Posterior vena cava (tissue), 2 donors: ENCODE measurements around the gene GLCE. TPM values are rescaled to one million over a fixed set of nuclear protein-coding genes. Genes with fewer than 3 reads are reported as not detected.
"Not testable (repeated sequence)": the region's sequence is repeated elsewhere in the genome, so short reads cannot be mapped to it uniquely, and the experiment has no call there.

Source experiments
- DNase-seq: peaks from one replicate; pipeline ENCODE4 v3.0.0-alpha.2; 2020; ENCODE audit warnings: low spot score
- intact Hi-C, 2 donors: fragments of 100-400 bp; cut with DNase I; formaldehyde crosslinking; loops; one replicate each; pipeline versions ENCODE4 v1.14.1 to v1.14.2; 2022 to 2023
- total RNA-seq, 2 donors: library from RNA; stranded (reverse); fragmentation: NEBNext Ultra II Directional; extraction: Animal tissue kit (Norgen Biotek cat#: 25700); gene quantifications; one replicate each; pipeline ENCODE4 v1.2.1, GENCODE V29; 2021
- donor health status: DM: yes; HTN: yes; CAD: no.
- donor health status: DM: yes; HTN: yes; CAD: no.

The GLCE gene
- total RNA-seq, 2 donors from 2014 or later: 9.5 to 11.1 TPM

- no peak for DNase-seq
- intact Hi-C loops: no loop called here
Measured at GRCh38 chr15:69133862-69134519, 26.4 kb upstream of the GLCE start.

DNA sequence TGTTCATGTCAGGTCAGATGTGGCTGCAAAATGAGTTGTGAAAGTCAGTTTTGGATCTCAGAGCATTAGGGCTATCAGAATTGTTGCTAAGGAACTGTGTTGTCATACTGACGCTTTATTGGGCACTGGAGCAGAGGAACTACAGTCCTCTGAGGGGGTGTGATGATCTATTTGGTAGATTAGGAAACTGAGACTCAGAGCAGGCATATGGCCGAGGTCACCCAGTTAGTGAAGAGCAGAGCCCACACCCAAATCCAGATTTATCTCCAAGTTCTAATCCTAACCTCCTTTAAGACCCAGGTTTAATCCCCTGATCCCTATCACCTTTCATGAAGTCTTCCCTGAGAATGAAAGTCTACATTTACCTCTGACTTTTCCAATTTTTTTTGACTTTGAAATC, 25.6 kb upstream of the GLCE start:
- DNase-seq: no peak
- intact Hi-C loops: no loop called here

- intact Hi-C loops: no loop called here
- no peak for DNase-seq
Measured at GRCh38 chr15:69135499-69135898, 24.9 kb upstream of the GLCE start.

GRCh38 chr15:69138963-69139362, 21.5 kb upstream of the GLCE start:
- intact Hi-C loops: no loop called here
- DNase-seq: no peak

GRCh38 chr15:69140306-69140705, 20.1 kb upstream of the GLCE start:
- DNase-seq: no peak
- intact Hi-C loops: no loop called here

DNA sequence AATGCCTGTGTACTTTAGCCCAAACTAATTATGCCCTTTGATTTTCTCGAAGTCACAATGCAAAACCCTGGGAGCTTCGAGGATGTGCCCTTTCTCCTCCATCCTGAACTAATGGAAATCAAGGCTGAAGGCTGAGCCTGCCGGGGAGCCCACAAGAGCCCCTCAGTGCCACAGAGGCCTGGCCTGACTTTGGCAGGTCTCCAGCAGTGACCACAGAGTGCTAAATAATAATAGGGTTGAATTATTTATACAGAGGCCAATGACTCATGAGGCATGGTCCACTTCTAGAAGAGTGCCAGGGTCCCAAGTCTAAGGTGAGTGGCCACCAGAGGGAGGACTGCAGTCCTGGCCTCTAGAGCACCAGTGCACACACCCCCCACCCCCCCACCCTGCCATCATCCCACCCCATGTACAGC, 19.1 kb upstream of the GLCE start:
- no peak for DNase-seq
- intact Hi-C loops: no loop called here

GRCh38 chr15:69141833-69142232, 18.6 kb upstream of the GLCE start:
- DNase-seq: no peak
- intact Hi-C loops: no loop called here

GRCh38 chr15:69143756-69144436, 16.5 kb upstream of the GLCE start:
- intact Hi-C loops: no loop called here

GRCh38 chr15:69144530-69144929, 15.9 kb upstream of the GLCE start:
- intact Hi-C loops: no loop called here

More at GRCh38 chr15:69143756-69144436, 16.5 kb upstream of the GLCE start:
- no peak for DNase-seq

GRCh38 chr15:69145149-69145693, 15.2 kb upstream of the GLCE start:
- no peak for DNase-seq
- intact Hi-C loops: no loop called here

More at GRCh38 chr15:69144530-69144929, 15.9 kb upstream of the GLCE start:
- no peak for DNase-seq

- DNase-seq: no peak
- intact Hi-C loops: no loop called here
Measured at GRCh38 chr15:69145694-69146492, 14.5 kb upstream of the GLCE start.

GRCh38 chr15:69146724-69147435, 13.6 kb upstream of the GLCE start:
- intact Hi-C loops: no loop called here
- no peak for DNase-seq

- intact Hi-C loops: no loop called here
- DNase-seq: no peak
Measured at GRCh38 chr15:69148465-69148864, 12.0 kb upstream of the GLCE start.

GRCh38 chr15:69149163-69149562, 11.3 kb upstream of the GLCE start:
- intact Hi-C loops: no loop called here

GRCh38 chr15:69149803-69150202, 10.6 kb upstream of the GLCE start:
- no peak for DNase-seq
- intact Hi-C loops: no loop called here

More at GRCh38 chr15:69149163-69149562, 11.3 kb upstream of the GLCE start:
- no peak for DNase-seq

DNA sequence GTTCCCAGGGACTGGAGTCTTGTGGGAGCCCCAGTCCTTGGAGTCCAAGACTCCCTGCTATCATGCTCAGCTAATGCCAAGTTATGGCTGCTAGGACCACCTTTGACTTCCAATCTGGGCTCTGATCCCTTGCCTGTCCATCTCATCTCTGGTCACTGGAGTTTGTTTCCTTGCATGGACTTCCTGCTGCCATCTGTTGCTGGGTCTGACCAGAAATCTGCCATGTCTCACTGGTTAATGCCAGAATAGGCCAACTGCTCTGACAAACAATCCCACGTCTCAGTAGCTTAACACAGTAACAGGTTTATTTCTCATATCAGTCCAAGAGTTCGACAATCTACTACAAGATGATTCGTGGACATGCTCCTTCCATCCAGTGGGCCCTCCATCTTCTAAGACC, 10.1 kb upstream of the GLCE start:
- DNase-seq: no peak
- intact Hi-C loops: no loop called here

DNA sequence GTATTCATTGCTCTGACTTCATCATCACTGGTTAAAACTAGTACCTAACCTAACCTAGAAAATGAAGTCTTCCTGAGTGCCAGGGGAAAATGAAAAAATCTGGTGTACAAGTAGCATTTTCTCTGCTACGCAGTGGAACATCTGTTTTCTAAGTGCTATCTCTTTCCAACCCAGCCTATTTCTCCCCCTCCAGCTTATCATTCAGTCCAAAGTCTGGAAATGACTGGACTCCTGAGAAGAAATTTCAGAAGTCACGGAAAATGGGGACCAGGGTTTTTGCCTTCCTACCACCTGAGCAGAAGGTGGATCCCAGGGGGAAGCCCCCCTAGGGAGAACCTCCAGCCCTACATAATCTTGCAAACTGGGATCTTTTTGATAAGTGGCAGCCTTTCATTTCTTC, 9.6 kb upstream of the GLCE start:
- intact Hi-C loops: no loop called here
- no peak for DNase-seq

DNA sequence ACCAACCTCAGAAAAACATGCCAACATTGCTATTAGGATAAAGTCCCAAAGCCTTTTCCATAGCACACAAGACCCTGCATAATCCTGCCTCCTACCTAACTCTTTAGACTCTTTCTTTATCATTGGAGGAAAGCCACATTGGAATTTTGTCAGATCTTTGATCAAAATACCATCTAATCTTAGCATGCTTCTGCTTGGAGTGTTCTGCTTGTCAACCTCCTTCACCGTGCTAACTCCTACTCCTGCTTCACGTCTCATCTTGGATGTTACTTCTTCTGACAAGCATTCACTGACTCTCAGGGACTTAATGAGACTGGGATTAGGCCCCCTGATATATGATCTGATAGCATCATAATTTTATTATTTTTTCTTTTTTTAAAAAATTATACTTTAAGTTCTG, 7.4 kb upstream of the GLCE start:
- intact Hi-C loops: no loop called here
- no peak for DNase-seq

- DNase-seq, intact Hi-C loops: not testable (repeated sequence)
Measured at GRCh38 chr15:69153587-69153986, 6.8 kb upstream of the GLCE start.
